Muscle layer of duodenum (tissue), 2 donors: ENCODE measurements around the gene SCAMP2.
"Not testable (repeated sequence)": the region's sequence is repeated elsewhere in the genome, so short reads cannot be mapped to it uniquely, and the experiment has no call there.

Experiments
- H3K27ac ChIP-seq: one replicate; pipeline ENCODE4 v1.7.0; 2013; ENCODE audit warnings: mild to moderate bottlenecking, low read length
- H3K27me3 ChIP-seq: one replicate; pipeline ENCODE4 v1.7.0; 2013; ENCODE audit warnings: low read depth, mild to moderate bottlenecking, control low read depth, low read length
- H3K36me3 ChIP-seq, 2 donors: one replicate each; pipeline ENCODE4 v1.7.0; 2013; ENCODE audit warnings: low read length in 2 of 2, control low read depth in 1 of 2, mild to moderate bottlenecking in 1 of 2; ENCODE audit not compliant: insufficient read depth in 2 of 2, control insufficient read depth in 1 of 2
- H3K4me1 ChIP-seq, 2 donors: one replicate each; pipeline ENCODE4 v1.7.0; 2013; ENCODE audit warnings: low read length in 2 of 2, mild to moderate bottlenecking in 2 of 2, control low read depth in 1 of 2, moderate library complexity in 1 of 2; ENCODE audit not compliant: insufficient read depth in 2 of 2, control insufficient read depth in 1 of 2
- H3K4me3 ChIP-seq, 2 donors: one replicate each; pipeline ENCODE4 v1.7.0; 2013; ENCODE audit warnings: low read length in 2 of 2, low read depth in 1 of 2, mild to moderate bottlenecking in 1 of 2
- H3K9me3 ChIP-seq, 2 donors: one replicate each; pipeline ENCODE4 v1.7.0; 2013; ENCODE audit warnings: low read length in 2 of 2, control low read depth in 1 of 2, mild to moderate bottlenecking in 1 of 2; ENCODE audit not compliant: control insufficient read depth in 1 of 2
- donor health status: healthy.

SCAMP2 gene

GRCh38 chr15:74889883-74890664 is 16.9 kb upstream of the SCAMP2 start, which contains the start of gene MPI:
Gene MPI, plus strand, starts transcription at chr15:74890042. Its CDS starts 32 bp downstream, at chr15:74890074.
- Histone ChIP-seq H3K4me3 (peak within 1 kb of the TSS; percentile 88 to 96), H3K4me1 (peaks cover 0 to 18% of the 10 kb centered on the region in 2 donors), H3K27me3 (no peaks in the 10 kb centered on the region), H3K36me3 (peaks cover 16% of the 10 kb centered on the region in 2 donors), H3K9me3 (no peaks in the 10 kb centered on the region), H3K27ac (peak within 1 kb of the TSS; percentile 80)

GRCh38 chr15:74889390-74889882 is 16.3 kb upstream of the SCAMP2 start:
- Histone ChIP-seq H3K4me1 (peaks cover 0 to 18% of the 10 kb centered on the region in 2 donors), H3K27ac (peak overlapping the region; percentile 80), H3K4me3 (peak overlapping the region; percentile 88 to 96), H3K27me3 (no peaks in the 10 kb centered on the region), H3K9me3 (no peaks in the 10 kb centered on the region), H3K36me3 (peaks cover 16% of the 10 kb centered on the region in 2 donors)

- peaks cover 15 to 16% of the 10 kb centered on the region in 2 donors for H3K36me3 ChIP-seq
- H3K27ac ChIP-seq: no peak overlapping the region
- H3K4me1 ChIP-seq: peaks cover 0 to 18% of the 10 kb centered on the region in 2 donors
- no peaks in the 10 kb centered on the region for H3K9me3 ChIP-seq
- H3K27me3 ChIP-seq: no peaks in the 10 kb centered on the region
- peak overlapping the region in 1 of 2 donors; percentile 96 for H3K4me3 ChIP-seq
Measured at GRCh38 chr15:74888716-74889115, 15.6 kb upstream of the SCAMP2 start.

- not testable (repeated sequence) for H3K36me3 ChIP-seq, H3K27ac ChIP-seq, H3K27me3 ChIP-seq, H3K9me3 ChIP-seq, H3K4me3 ChIP-seq
- H3K4me1 ChIP-seq: peaks cover 0 to 18% of the 10 kb centered on the region in 2 donors
Measured at GRCh38 chr15:74887537-74888193, 14.5 kb upstream of the SCAMP2 start.

- H3K4me3 ChIP-seq: no peak overlapping the region
Measured at GRCh38 chr15:74885461-74885860, 12.3 kb upstream of the SCAMP2 start.

GRCh38 chr15:74884428-74885223 is 11.5 kb upstream of the SCAMP2 start:
- Histone ChIP-seq H3K27me3 (no peaks in the 10 kb centered on the region), H3K27ac (no peak overlapping the region), H3K4me3 (no peak overlapping the region), H3K9me3 (no peaks in the 10 kb centered on the region), H3K36me3 (no peaks in the 10 kb centered on the region), H3K4me1 (peaks cover 0 to 9% of the 10 kb centered on the region in 2 donors)

More at GRCh38 chr15:74885461-74885860, 12.3 kb upstream of the SCAMP2 start:
- H3K27ac ChIP-seq: no peak overlapping the region
- H3K9me3 ChIP-seq: no peaks in the 10 kb centered on the region
- H3K27me3 ChIP-seq: no peaks in the 10 kb centered on the region
- H3K4me1 ChIP-seq: peaks cover 0 to 11% of the 10 kb centered on the region in 2 donors
- no peaks in the 10 kb centered on the region for H3K36me3 ChIP-seq

GRCh38 chr15:74882528-74882927 is 9.4 kb upstream of the SCAMP2 start:
- H3K4me3 ChIP-seq: no peak overlapping the region
- H3K27me3 ChIP-seq: no peaks in the 10 kb centered on the region
- H3K9me3 ChIP-seq: no peaks in the 10 kb centered on the region
- H3K27ac ChIP-seq: no peak overlapping the region
- H3K4me1 ChIP-seq: no peaks in the 10 kb centered on the region
- no peaks in the 10 kb centered on the region for H3K36me3 ChIP-seq

GRCh38 chr15:74878273-74878672 is 5.1 kb upstream of the SCAMP2 start:
- Histone ChIP-seq H3K27me3 (no peaks in the 10 kb centered on the region), H3K27ac (no peak overlapping the region), H3K4me1 (peaks cover 0 to 4% of the 10 kb centered on the region in 2 donors), H3K9me3 (no peaks in the 10 kb centered on the region), H3K4me3 (no peak overlapping the region), H3K36me3 (no peaks in the 10 kb centered on the region)

GRCh38 chr15:74873756-74874424 is 725 bp upstream of the SCAMP2 start:
- Histone ChIP-seq H3K4me3 (peak overlapping the region; percentile 76 to 88), H3K27ac (peak overlapping the region; percentile 94), H3K36me3 (peaks cover 0 to 6% of the 10 kb centered on the region in 2 donors)

GRCh38 chr15:74872702-74873035 is 496 bp downstream of the SCAMP2 start:
- Histone ChIP-seq H3K4me3 (peak overlapping the region; percentile 88 to 94), H3K36me3 (peaks cover 0 to 6% of the 10 kb centered on the region in 2 donors), H3K27ac (peak overlapping the region; percentile 94), H3K27me3 (no peaks in the 10 kb centered on the region), H3K4me1 (peaks cover 22 to 52% of the 10 kb centered on the region in 2 donors), H3K9me3 (no peaks in the 10 kb centered on the region)

More at GRCh38 chr15:74873756-74874424, 725 bp upstream of the SCAMP2 start:
- Histone ChIP-seq H3K9me3 (no peaks in the 10 kb centered on the region), H3K27me3 (no peaks in the 10 kb centered on the region), H3K4me1 (peaks cover 18 to 40% of the 10 kb centered on the region in 2 donors)
